OCI-LY3 (cell line): ENCODE data around the gene PXDC1.

Source experiments
- EZH2phosphoT487 ChIP-seq: fragments of 200-600 bp; shearing (Covaris generic); IDR thresholded peaks from 2 replicates; pipeline ENCODE4 v1.6.1; 2018; ENCODE audit warnings: antibody characterized with exemption, mixed run types, low read depth
- TF ChIP-seq, protein P1 (sequence below): fragments of 200-600, 300-600 bp; sonication (generic); IDR thresholded peaks from 2 replicates; pipeline ENCODE4 v1.5.1; 2014; ENCODE audit warnings: antibody characterized with exemption, low read length, low read depth

GRCh38 chr6:3746119-3746691, 5.3 kb downstream of the PXDC1 start:
- TF ChIP-seq, protein P1, sequence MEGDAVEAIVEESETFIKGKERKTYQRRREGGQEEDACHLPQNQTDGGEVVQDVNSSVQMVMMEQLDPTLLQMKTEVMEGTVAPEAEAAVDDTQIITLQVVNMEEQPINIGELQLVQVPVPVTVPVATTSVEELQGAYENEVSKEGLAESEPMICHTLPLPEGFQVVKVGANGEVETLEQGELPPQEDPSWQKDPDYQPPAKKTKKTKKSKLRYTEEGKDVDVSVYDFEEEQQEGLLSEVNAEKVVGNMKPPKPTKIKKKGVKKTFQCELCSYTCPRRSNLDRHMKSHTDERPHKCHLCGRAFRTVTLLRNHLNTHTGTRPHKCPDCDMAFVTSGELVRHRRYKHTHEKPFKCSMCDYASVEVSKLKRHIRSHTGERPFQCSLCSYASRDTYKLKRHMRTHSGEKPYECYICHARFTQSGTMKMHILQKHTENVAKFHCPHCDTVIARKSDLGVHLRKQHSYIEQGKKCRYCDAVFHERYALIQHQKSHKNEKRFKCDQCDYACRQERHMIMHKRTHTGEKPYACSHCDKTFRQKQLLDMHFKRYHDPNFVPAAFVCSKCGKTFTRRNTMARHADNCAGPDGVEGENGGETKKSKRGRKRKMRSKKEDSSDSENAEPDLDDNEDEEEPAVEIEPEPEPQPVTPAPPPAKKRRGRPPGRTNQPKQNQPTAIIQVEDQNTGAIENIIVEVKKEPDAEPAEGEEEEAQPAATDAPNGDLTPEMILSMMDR, result no peak
- TF ChIP-seq EZH2phosphoT487, result no peak
